ENCODE measurements around the gene OR6J1.

DNA sequence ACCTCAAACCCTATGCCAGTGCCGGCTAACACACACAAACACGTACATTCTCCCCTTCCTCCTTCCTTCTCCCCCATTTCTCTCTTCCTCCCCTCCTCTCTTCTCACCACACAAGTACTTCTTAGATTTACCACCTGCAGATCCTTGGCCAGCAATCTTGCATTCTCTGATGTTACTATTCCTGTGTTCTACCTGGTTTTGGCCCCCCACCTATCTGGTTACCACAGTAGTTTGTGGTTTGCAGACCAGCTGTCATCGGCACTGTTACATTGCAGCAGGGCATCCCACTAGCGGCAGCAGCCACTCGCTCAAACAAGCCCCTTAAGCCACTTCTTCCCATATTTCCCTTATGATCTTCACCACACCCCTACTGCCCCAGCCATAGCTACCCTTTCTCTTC, 42.2 kb downstream of the OR6J1 start:
- TF ChIP-seq EZH2phosphoT487 (IDR thresholded peaks at IDR 0.05; ENCODE audit: insufficient read depth, low read depth), result no peak
- no peak for TF ChIP-seq EZH2 (IDR thresholded peaks at IDR 0.05; ENCODE audit: insufficient read depth, poor library complexity, severe bottlenecking)
